Measurements from ENCODE around the gene CD52. TPM values are rescaled to one million over a fixed set of nuclear protein-coding genes. Genes with fewer than 3 reads are reported as not detected.
"Not testable (repeated sequence)": the region's sequence is repeated elsewhere in the genome, so short reads cannot be mapped to it uniquely, and the experiment has no call there.

CD52 gene
- total and polyA plus RNA-seq, 11 donors: 1.6 to 89.9 (median 6.5) TPM; not detected in 1

- Histone ChIP-seq H3K4me1 (peaks cover 0 to 67% (median 14%) of the 10 kb centered on the region in 12 donors), H3K27ac (peak overlapping the region in 4 of 12 donors; percentile 39 to 98 (median 63)), H3K36me3 (peaks cover 0 to 3% (median 0%) of the 10 kb centered on the region in 9 donors), H3K27me3 (no peaks in the 10 kb centered on the region), H3K4me3 (no peak overlapping the region), H3K9me3 (no peaks in the 10 kb centered on the region)
- intact Hi-C loops (cut with DNase I): no loop called here
- no peak for TF ChIP-seq POLR2A (IDR thresholded peaks at IDR 0.05)
- TF ChIP-seq, protein P1, sequence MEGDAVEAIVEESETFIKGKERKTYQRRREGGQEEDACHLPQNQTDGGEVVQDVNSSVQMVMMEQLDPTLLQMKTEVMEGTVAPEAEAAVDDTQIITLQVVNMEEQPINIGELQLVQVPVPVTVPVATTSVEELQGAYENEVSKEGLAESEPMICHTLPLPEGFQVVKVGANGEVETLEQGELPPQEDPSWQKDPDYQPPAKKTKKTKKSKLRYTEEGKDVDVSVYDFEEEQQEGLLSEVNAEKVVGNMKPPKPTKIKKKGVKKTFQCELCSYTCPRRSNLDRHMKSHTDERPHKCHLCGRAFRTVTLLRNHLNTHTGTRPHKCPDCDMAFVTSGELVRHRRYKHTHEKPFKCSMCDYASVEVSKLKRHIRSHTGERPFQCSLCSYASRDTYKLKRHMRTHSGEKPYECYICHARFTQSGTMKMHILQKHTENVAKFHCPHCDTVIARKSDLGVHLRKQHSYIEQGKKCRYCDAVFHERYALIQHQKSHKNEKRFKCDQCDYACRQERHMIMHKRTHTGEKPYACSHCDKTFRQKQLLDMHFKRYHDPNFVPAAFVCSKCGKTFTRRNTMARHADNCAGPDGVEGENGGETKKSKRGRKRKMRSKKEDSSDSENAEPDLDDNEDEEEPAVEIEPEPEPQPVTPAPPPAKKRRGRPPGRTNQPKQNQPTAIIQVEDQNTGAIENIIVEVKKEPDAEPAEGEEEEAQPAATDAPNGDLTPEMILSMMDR (IDR thresholded peaks at IDR 0.05): no peak
- no peak for DNase-seq
- no peak for ATAC-seq
- 92 to 100% (median 94%) methylated on average over 3 of the region's 3 CpGs; no CpG with 5 or more reads in 1 of the 4 donors for WGBS, 4 donors
Measured at GRCh38 chr1:26291433-26291832, 26.3 kb upstream of the CD52 start.

GRCh38 chr1:26291939-26292338 lies 25.8 kb upstream of the CD52 start:
- intact Hi-C loops (cut with DNase I): no loop called here
- Histone ChIP-seq H3K9me3 (no peaks in the 10 kb centered on the region), H3K4me1 (peaks cover 0 to 62% (median 9%) of the 10 kb centered on the region in 12 donors), H3K4me3 (no peak overlapping the region), H3K36me3 (peaks cover 0 to 6% (median 0%) of the 10 kb centered on the region in 9 donors), H3K27ac (peak overlapping the region in 1 of 12 donors; percentile 98), H3K27me3 (no peaks in the 10 kb centered on the region)
- WGBS, 4 donors: 82 to 94% (median 89%) methylated on average over 4 of the region's 4 CpGs
- no peak for TF ChIP-seq POLR2A (IDR thresholded peaks at IDR 0.05)
- TF ChIP-seq, protein P1 (IDR thresholded peaks at IDR 0.05): no peak
- ATAC-seq (no peak), DNase-seq (no peak)

DNA sequence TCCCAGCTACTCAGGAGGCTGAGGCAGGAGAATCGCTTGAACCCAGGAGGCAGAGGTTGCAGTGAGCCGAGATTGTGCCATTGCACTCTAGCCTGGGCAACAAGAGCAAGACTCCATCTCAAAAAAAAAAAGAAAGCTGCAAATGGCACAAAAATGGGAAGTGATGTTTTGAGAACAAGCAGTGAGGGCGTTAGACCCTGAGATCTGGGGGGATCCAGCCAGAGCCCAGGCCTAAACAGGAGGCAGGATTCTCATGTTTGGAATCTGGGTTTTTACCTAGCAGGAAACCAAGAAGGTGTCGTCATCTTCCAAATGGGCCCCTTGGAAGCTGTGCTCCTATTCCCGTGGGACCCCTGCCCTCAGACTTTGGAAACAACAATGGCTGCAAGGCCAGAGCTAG lies 25.0 kb upstream of the CD52 start:
- H3K27me3 ChIP-seq; H3K4me3 ChIP-seq; H3K9me3 ChIP-seq; DNase-seq; ATAC-seq; H3K36me3 ChIP-seq; intact Hi-C loops (cut with DNase I): not testable (repeated sequence)
- Histone ChIP-seq H3K27ac (peak overlapping the region in 1 of 12 donors; percentile 98), H3K4me1 (peaks cover 0 to 54% (median 5%) of the 10 kb centered on the region in 12 donors)
- WGBS, 4 donors: 85 to 93% (median 92%) methylated on average over 5 of the region's 5 CpGs

GRCh38 chr1:26293911-26294463 lies 23.8 kb upstream of the CD52 start:
- TF ChIP-seq POLR2A (IDR thresholded peaks at IDR 0.05): no peak
- TF ChIP-seq, protein P1 (IDR thresholded peaks at IDR 0.05): no peak

More at GRCh38 chr1:26293911-26294463, 23.8 kb upstream of the CD52 start:
- H3K27me3 ChIP-seq: no peaks in the 10 kb centered on the region
- no peak overlapping the region for H3K27ac ChIP-seq
- H3K4me1 ChIP-seq: peaks cover 0 to 50% (median 0%) of the 10 kb centered on the region in 12 donors
- H3K4me3 ChIP-seq: no peak overlapping the region
- peaks cover 0 to 8% (median 0%) of the 10 kb centered on the region in 9 donors for H3K36me3 ChIP-seq
- WGBS, 4 donors: 85 to 88% (median 86%) methylated on average over 11 of the region's 11 CpGs
- no peaks in the 10 kb centered on the region for H3K9me3 ChIP-seq
- no peak for DNase-seq
- ATAC-seq: no peak
- intact Hi-C loops (cut with DNase I): no loop called here
